Thyroid gland (tissue), 4 donors: Measurements from ENCODE around the gene CREB5.

ENCODE experiments used
- POLR2A ChIP-seq, 2 donors: fragments of 450-650 bp; IDR thresholded peaks; one replicate each; pipeline ENCODE4 v1.6.1; 2017; ENCODE audit warnings: antibody characterized with exemption in 2 of 2, mild to moderate bottlenecking in 2 of 2, moderate library complexity in 1 of 2
- TF ChIP-seq, protein P1 (sequence below), 6 experiments: fragments of 200-600 bp in 3 of 6; fragments of 450-650 bp in 3 of 6; sonication (generic) in 3 of 6; IDR thresholded peaks; one replicate each; pipeline ENCODE4 v1.5.1; 2016 to 2019; ENCODE audit warnings: antibody characterized with exemption in 6 of 6, mild to moderate bottlenecking in 2 of 6, inconsistent platforms in 1 of 6, moderate library complexity in 1 of 6

DNA sequence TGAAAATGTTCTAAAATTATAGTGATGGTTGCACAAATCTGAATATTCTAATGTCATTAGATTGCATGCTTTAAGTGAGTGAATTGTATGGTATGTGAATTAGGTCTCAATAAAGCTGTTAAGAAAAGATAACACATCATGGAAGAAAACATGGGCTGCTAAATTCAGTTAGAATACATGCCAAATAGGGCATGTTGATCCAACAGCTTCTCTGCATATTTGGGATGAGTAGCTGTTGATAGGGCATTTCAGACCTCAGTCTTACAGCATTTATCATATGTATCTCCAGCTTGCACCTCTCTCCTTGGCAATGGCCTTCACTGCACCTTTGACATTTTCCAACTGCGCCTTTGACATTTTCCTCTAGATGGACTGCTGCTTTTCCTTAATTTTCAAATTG lies 13.2 kb downstream of the CREB5 start:
- TF ChIP-seq, protein P1, sequence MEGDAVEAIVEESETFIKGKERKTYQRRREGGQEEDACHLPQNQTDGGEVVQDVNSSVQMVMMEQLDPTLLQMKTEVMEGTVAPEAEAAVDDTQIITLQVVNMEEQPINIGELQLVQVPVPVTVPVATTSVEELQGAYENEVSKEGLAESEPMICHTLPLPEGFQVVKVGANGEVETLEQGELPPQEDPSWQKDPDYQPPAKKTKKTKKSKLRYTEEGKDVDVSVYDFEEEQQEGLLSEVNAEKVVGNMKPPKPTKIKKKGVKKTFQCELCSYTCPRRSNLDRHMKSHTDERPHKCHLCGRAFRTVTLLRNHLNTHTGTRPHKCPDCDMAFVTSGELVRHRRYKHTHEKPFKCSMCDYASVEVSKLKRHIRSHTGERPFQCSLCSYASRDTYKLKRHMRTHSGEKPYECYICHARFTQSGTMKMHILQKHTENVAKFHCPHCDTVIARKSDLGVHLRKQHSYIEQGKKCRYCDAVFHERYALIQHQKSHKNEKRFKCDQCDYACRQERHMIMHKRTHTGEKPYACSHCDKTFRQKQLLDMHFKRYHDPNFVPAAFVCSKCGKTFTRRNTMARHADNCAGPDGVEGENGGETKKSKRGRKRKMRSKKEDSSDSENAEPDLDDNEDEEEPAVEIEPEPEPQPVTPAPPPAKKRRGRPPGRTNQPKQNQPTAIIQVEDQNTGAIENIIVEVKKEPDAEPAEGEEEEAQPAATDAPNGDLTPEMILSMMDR (IDR thresholded peaks at IDR 0.05): no peak
- no peak for TF ChIP-seq POLR2A (IDR thresholded peaks at IDR 0.05)
